ENCODE results near the gene IL4I1. TPM values are rescaled to one million over a fixed set of nuclear protein-coding genes. Genes with fewer than 3 reads are reported as not detected.
"Not testable (repeated sequence)": the region's sequence is repeated elsewhere in the genome, so short reads cannot be mapped to it uniquely, and the experiment has no call there.

The IL4I1 gene
- total RNA-seq, 1 experiment from 2014 or later: 1.5 TPM

DNA sequence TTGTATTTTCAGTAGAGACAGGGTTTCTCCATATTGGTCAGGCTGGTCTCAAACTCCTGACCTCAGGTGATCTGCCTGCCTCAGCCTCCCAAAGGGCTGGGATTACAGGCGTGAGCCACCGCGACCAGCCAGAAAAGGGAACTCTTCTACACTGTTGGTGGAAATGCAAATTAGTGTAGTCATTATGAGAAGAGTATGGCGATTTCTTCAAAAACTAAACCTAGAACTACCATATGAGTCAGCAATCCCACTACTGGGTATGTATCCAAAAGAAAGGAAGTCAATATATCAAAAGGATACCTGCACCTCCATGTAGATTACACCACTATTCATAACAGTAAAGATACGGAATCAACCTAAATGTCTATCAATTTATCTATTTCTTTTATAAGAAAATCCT is 47.9 kb upstream of the IL4I1 start:
- DNase-seq (ENCODE audit: low read depth, low spot score); ATAC-seq; H3K27me3 ChIP-seq (ENCODE audit: control insufficient read depth, insufficient read depth, low read length); H3K4me3 ChIP-seq (ENCODE audit: low read depth in 2 of 2, low read length in 2 of 2); H3K36me3 ChIP-seq (ENCODE audit: control insufficient read depth, insufficient read depth, low read length); POLR2A ChIA-PET; BruUV-seq (replicated peaks); in situ Hi-C loops (cut with HindIII; ENCODE audit: low pct_unique_long_range_greater_than_20kb, low sequenced_read_pairs); H3K27ac ChIP-seq (ENCODE audit: low read length); intact Hi-C loops (cut with micrococcal nuclease; ENCODE audit: unreplicated experiment); H3K4me1 ChIP-seq (ENCODE audit: control insufficient read depth, insufficient read depth, low read length); H3K9me3 ChIP-seq (ENCODE audit: control insufficient read depth, insufficient read depth, low read depth, low read length); CTCF ChIA-PET: not testable (repeated sequence)

DNA sequence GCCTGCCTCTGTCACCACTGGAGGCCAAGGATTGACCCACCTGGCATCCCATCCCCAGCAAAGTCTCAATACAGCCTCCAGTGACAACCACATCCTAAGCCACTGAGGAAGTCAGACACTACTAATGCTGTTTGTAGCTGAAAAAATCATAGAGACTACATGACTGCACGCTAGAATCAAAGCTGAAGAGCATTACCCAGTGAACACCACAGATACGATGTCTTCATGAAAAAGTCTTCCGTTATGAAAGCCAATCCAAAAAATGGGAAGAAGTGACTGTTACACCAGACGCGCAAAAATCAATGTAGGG is 43.8 kb upstream of the IL4I1 start:
- in situ Hi-C loops (cut with HindIII; ENCODE audit: low pct_unique_long_range_greater_than_20kb, low sequenced_read_pairs): no loop called here
- CTCF ChIA-PET: no interaction called here
- no peaks in the 10 kb centered on the region for H3K27me3 ChIP-seq (ENCODE audit: control insufficient read depth, insufficient read depth, low read length)
- H3K4me3 ChIP-seq (ENCODE audit: low read depth in 2 of 2, low read length in 2 of 2): no peak overlapping the region
- ATAC-seq (no peak), DNase-seq (ENCODE audit: low read depth, low spot score) (no peak)
- no peaks in the 10 kb centered on the region for H3K36me3 ChIP-seq (ENCODE audit: control insufficient read depth, insufficient read depth, low read length)
- TF ChIP-seq, protein P1, sequence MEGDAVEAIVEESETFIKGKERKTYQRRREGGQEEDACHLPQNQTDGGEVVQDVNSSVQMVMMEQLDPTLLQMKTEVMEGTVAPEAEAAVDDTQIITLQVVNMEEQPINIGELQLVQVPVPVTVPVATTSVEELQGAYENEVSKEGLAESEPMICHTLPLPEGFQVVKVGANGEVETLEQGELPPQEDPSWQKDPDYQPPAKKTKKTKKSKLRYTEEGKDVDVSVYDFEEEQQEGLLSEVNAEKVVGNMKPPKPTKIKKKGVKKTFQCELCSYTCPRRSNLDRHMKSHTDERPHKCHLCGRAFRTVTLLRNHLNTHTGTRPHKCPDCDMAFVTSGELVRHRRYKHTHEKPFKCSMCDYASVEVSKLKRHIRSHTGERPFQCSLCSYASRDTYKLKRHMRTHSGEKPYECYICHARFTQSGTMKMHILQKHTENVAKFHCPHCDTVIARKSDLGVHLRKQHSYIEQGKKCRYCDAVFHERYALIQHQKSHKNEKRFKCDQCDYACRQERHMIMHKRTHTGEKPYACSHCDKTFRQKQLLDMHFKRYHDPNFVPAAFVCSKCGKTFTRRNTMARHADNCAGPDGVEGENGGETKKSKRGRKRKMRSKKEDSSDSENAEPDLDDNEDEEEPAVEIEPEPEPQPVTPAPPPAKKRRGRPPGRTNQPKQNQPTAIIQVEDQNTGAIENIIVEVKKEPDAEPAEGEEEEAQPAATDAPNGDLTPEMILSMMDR (IDR thresholded peaks at IDR 0.05): no peak
- TF ChIP-seq POLR2AphosphoS5 (IDR thresholded peaks at IDR 0.05; ENCODE audit: low read depth, low read length) (no peak), SIN3A (IDR thresholded peaks at IDR 0.05; ENCODE audit: borderline replicate concordance, insufficient read depth, low read depth, low read length) (no peak), TCF7L2 (IDR thresholded peaks at IDR 0.05; ENCODE audit: low read depth, low read length) (no peak)
- TF ChIP-seq, protein P2, sequence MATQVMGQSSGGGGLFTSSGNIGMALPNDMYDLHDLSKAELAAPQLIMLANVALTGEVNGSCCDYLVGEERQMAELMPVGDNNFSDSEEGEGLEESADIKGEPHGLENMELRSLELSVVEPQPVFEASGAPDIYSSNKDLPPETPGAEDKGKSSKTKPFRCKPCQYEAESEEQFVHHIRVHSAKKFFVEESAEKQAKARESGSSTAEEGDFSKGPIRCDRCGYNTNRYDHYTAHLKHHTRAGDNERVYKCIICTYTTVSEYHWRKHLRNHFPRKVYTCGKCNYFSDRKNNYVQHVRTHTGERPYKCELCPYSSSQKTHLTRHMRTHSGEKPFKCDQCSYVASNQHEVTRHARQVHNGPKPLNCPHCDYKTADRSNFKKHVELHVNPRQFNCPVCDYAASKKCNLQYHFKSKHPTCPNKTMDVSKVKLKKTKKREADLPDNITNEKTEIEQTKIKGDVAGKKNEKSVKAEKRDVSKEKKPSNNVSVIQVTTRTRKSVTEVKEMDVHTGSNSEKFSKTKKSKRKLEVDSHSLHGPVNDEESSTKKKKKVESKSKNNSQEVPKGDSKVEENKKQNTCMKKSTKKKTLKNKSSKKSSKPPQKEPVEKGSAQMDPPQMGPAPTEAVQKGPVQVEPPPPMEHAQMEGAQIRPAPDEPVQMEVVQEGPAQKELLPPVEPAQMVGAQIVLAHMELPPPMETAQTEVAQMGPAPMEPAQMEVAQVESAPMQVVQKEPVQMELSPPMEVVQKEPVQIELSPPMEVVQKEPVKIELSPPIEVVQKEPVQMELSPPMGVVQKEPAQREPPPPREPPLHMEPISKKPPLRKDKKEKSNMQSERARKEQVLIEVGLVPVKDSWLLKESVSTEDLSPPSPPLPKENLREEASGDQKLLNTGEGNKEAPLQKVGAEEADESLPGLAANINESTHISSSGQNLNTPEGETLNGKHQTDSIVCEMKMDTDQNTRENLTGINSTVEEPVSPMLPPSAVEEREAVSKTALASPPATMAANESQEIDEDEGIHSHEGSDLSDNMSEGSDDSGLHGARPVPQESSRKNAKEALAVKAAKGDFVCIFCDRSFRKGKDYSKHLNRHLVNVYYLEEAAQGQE (IDR thresholded peaks at IDR 0.05; ENCODE audit: insufficient read depth in 1 of 2, low read depth in 2 of 2, low read length in 1 of 2): no peak
- H3K4me1 ChIP-seq (ENCODE audit: control insufficient read depth, insufficient read depth, low read length): no peaks in the 10 kb centered on the region
- H3K27ac ChIP-seq (ENCODE audit: low read length): no peak overlapping the region
- intact Hi-C loops (cut with micrococcal nuclease; ENCODE audit: unreplicated experiment): no loop called here
- POLR2A ChIA-PET: no interaction called here
- BruUV-seq (replicated peaks): no TSS peak
- H3K9me3 ChIP-seq (ENCODE audit: control insufficient read depth, insufficient read depth, low read depth, low read length): no peaks in the 10 kb centered on the region

DNA sequence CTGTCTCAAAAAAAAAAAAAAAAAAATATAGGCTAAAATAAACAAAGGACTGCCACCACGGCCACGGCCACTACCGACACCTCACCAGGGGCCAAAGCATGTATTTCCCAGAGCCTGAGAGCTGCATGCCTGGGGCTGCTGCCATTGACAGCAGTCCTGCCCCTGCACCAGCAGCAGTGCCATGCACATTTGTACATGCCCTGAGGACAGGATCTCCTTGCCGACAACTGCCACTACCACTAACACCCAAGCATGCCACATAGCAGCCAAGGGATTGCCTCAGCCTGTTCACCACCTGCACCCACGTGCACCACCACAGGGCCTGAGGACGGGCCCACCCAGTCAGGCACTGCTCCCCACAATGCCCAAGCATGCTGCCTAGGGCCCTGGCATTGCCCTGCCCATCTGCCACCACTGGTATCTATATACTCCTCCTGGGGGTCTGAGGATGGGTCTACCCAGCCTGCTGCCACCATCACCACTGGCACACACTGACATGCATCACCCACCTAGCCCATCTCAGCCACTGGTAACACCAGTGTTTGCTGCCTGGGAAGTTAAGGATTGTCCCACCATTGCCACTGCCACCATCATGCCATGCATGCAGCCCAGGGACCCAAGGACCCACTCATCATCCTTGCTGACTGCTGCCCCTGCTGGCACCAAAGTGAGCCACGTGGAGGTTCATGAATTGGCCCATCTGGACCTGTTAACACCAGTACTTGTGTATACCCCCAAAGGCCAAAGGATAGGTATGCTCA is 43.2 kb upstream of the IL4I1 start:
- H3K27ac ChIP-seq (ENCODE audit: low read length): no peak overlapping the region
- in situ Hi-C loops (cut with HindIII; ENCODE audit: low pct_unique_long_range_greater_than_20kb, low sequenced_read_pairs) (no loop called here), intact Hi-C loops (cut with micrococcal nuclease; ENCODE audit: unreplicated experiment) (no loop called here)
- no peak overlapping the region for H3K4me3 ChIP-seq (ENCODE audit: low read depth in 2 of 2, low read length in 2 of 2)
- no peaks in the 10 kb centered on the region for H3K27me3 ChIP-seq (ENCODE audit: control insufficient read depth, insufficient read depth, low read length)
- POLR2A ChIA-PET: no interaction called here
- DNase-seq (ENCODE audit: low read depth, low spot score): no peak
- no peak for ATAC-seq
- BruUV-seq (replicated peaks): no TSS peak
- no peaks in the 10 kb centered on the region for H3K9me3 ChIP-seq (ENCODE audit: control insufficient read depth, insufficient read depth, low read depth, low read length)
- H3K4me1 ChIP-seq (ENCODE audit: control insufficient read depth, insufficient read depth, low read length): no peaks in the 10 kb centered on the region
- CTCF ChIA-PET: no interaction called here
- no peaks in the 10 kb centered on the region for H3K36me3 ChIP-seq (ENCODE audit: control insufficient read depth, insufficient read depth, low read length)
- TF ChIP-seq, protein P1 (IDR thresholded peaks at IDR 0.05): no peak
- no peak for TF ChIP-seq TCF7L2 (IDR thresholded peaks at IDR 0.05; ENCODE audit: low read depth, low read length)
- no peak for TF ChIP-seq POLR2AphosphoS5 (IDR thresholded peaks at IDR 0.05; ENCODE audit: low read depth, low read length)
- TF ChIP-seq, protein P2 (IDR thresholded peaks at IDR 0.05; ENCODE audit: insufficient read depth in 1 of 2, low read depth in 2 of 2, low read length in 1 of 2): no peak
- no peak for TF ChIP-seq SIN3A (IDR thresholded peaks at IDR 0.05; ENCODE audit: borderline replicate concordance, insufficient read depth, low read depth, low read length)

Data from Panc1 (cell line).